ENCODE measurements around the gene BPIFB4. TPM values are rescaled to one million over a fixed set of nuclear protein-coding genes. Genes with fewer than 3 reads are reported as not detected.

BPIFB4 gene
- total RNA-seq, 1 donor from 2014 or later: not detected

DNA sequence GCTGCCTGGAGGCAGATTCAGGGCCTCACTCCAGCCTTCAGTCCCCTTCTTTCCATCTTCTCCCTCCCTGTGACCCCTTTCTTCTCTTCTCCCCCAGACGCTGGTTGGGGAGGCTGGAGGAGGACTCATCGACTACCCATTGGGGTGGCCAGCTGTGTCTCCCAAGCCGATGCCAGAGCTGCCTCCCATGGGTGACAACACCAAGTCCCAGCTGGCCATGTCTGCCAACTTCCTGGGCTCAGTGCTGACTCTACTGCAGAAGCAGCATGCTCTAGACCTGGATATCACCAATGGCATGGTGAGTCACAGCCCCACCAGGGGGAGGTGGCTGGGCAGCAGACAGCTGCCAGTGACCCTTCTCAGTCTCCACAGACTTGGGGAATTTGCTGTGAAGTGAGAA is 12.9 kb downstream of the BPIFB4 start:
- H3K36me3 Mint-ChIP-seq (ENCODE audit: low read depth, unreplicated experiment): no peaks in the 10 kb centered on the region
- H3K4me2 ChIP-seq (ENCODE audit: low read length): no peak overlapping the region
- no peaks in the 10 kb centered on the region for H3K9me3 ChIP-seq (ENCODE audit: insufficient read depth, low read depth, low read length)
- H2AFZ ChIP-seq (ENCODE audit: low read depth, low read length): no peak overlapping the region
- DNase-seq (ENCODE audit: low read depth): no peak
- TF ChIP-seq, protein P1, sequence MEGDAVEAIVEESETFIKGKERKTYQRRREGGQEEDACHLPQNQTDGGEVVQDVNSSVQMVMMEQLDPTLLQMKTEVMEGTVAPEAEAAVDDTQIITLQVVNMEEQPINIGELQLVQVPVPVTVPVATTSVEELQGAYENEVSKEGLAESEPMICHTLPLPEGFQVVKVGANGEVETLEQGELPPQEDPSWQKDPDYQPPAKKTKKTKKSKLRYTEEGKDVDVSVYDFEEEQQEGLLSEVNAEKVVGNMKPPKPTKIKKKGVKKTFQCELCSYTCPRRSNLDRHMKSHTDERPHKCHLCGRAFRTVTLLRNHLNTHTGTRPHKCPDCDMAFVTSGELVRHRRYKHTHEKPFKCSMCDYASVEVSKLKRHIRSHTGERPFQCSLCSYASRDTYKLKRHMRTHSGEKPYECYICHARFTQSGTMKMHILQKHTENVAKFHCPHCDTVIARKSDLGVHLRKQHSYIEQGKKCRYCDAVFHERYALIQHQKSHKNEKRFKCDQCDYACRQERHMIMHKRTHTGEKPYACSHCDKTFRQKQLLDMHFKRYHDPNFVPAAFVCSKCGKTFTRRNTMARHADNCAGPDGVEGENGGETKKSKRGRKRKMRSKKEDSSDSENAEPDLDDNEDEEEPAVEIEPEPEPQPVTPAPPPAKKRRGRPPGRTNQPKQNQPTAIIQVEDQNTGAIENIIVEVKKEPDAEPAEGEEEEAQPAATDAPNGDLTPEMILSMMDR (IDR thresholded peaks at IDR 0.05; ENCODE audit: insufficient read depth, low read depth, low read length): no peak
- TF ChIP-seq EZH2 (IDR thresholded peaks at IDR 0.05; ENCODE audit: insufficient read depth, low read length): no peak
- H3K4me3 Mint-ChIP-seq (ENCODE audit: unreplicated experiment): no peak overlapping the region
- no peaks in the 10 kb centered on the region for H3K79me2 ChIP-seq (ENCODE audit: insufficient read depth, low read length)
- no peak for FAIRE-seq
- H3K36me3 ChIP-seq (ENCODE audit: insufficient read depth, low read length): no peaks in the 10 kb centered on the region
- H3K27ac Mint-ChIP-seq (ENCODE audit: unreplicated experiment): no peak overlapping the region
- peaks cover 2% of the 10 kb centered on the region for H3K27me3 ChIP-seq (ENCODE audit: insufficient read depth, low read length)
- no peak overlapping the region for H3K4me3 ChIP-seq (ENCODE audit: insufficient read depth, low read depth, low read length)
- peaks cover 2% of the 10 kb centered on the region for H3K9me3 Mint-ChIP-seq (ENCODE audit: unreplicated experiment)
- no peak overlapping the region for H3K27ac ChIP-seq (ENCODE audit: low read depth, low read length)
- H4K20me1 ChIP-seq (ENCODE audit: insufficient read depth, low read length): no peaks in the 10 kb centered on the region
- no peaks in the 10 kb centered on the region for H3K4me1 ChIP-seq (ENCODE audit: insufficient read depth, low read length)
- H3K9ac ChIP-seq (ENCODE audit: low read length): no peak overlapping the region
- peaks cover 42% of the 10 kb centered on the region for H3K27me3 Mint-ChIP-seq (ENCODE audit: low read depth, unreplicated experiment)
- H3K4me1 Mint-ChIP-seq (ENCODE audit: low read depth, unreplicated experiment): no peaks in the 10 kb centered on the region

GRCh38 chr20:33093074-33093473 is 13.6 kb downstream of the BPIFB4 start:
- H3K4me3 Mint-ChIP-seq (ENCODE audit: unreplicated experiment): no peak overlapping the region
- Histone ChIP-seq H3K4me2 (ENCODE audit: low read length) (no peak overlapping the region), H3K79me2 (ENCODE audit: insufficient read depth, low read length) (no peaks in the 10 kb centered on the region), H4K20me1 (ENCODE audit: insufficient read depth, low read length) (no peaks in the 10 kb centered on the region), H2AFZ (ENCODE audit: low read depth, low read length) (no peak overlapping the region), H3K27ac (ENCODE audit: low read depth, low read length) (no peak overlapping the region), H3K4me3 (ENCODE audit: insufficient read depth, low read depth, low read length) (no peak overlapping the region), H3K27me3 (ENCODE audit: insufficient read depth, low read length) (no peaks in the 10 kb centered on the region), H3K4me1 (ENCODE audit: insufficient read depth, low read length) (no peaks in the 10 kb centered on the region), H3K9me3 (ENCODE audit: insufficient read depth, low read depth, low read length) (no peaks in the 10 kb centered on the region), H3K9ac (ENCODE audit: low read length) (no peak overlapping the region), H3K36me3 (ENCODE audit: insufficient read depth, low read length) (no peaks in the 10 kb centered on the region)
- DNase-seq (ENCODE audit: low read depth) (no peak), FAIRE-seq (no peak)
- TF ChIP-seq EZH2 (IDR thresholded peaks at IDR 0.05; ENCODE audit: insufficient read depth, low read length): no peak
- TF ChIP-seq, protein P1 (IDR thresholded peaks at IDR 0.05; ENCODE audit: insufficient read depth, low read depth, low read length): no peak
- no peak overlapping the region for H3K27ac Mint-ChIP-seq (ENCODE audit: unreplicated experiment)
- no peaks in the 10 kb centered on the region for H3K36me3 Mint-ChIP-seq (ENCODE audit: low read depth, unreplicated experiment)
- H3K9me3 Mint-ChIP-seq (ENCODE audit: unreplicated experiment): peaks cover 2% of the 10 kb centered on the region
- peaks cover 36% of the 10 kb centered on the region for H3K27me3 Mint-ChIP-seq (ENCODE audit: low read depth, unreplicated experiment)
- no peaks in the 10 kb centered on the region for H3K4me1 Mint-ChIP-seq (ENCODE audit: low read depth, unreplicated experiment)

DNA sequence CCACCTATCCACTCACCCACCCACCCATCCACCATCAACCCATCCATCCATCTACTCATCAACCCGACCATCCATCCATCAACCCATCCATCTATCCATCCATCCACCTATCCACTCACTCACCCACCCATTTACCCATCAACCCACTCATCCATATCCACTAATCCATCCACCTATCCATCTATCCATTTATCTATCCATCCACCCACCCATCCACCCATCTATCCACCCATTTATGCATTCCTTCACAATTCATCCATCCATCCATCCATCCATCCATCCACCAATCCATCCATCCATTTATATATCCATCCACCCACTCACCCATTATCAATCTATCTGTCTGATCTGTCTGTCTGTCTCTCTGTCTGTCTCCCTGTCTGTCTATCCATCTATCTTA is 14.1 kb downstream of the BPIFB4 start:
- H3K27ac ChIP-seq (ENCODE audit: low read depth, low read length): no peak overlapping the region
- H3K79me2 ChIP-seq (ENCODE audit: insufficient read depth, low read length): no peaks in the 10 kb centered on the region
- no peaks in the 10 kb centered on the region for H3K27me3 ChIP-seq (ENCODE audit: insufficient read depth, low read length)
- H3K9me3 Mint-ChIP-seq (ENCODE audit: unreplicated experiment): peaks cover 2% of the 10 kb centered on the region
- H3K36me3 Mint-ChIP-seq (ENCODE audit: low read depth, unreplicated experiment): no peaks in the 10 kb centered on the region
- H3K9ac ChIP-seq (ENCODE audit: low read length): no peak overlapping the region
- H3K4me2 ChIP-seq (ENCODE audit: low read length): no peak overlapping the region
- H2AFZ ChIP-seq (ENCODE audit: low read depth, low read length): no peak overlapping the region
- DNase-seq (ENCODE audit: low read depth): no peak
- peaks cover 32% of the 10 kb centered on the region for H3K27me3 Mint-ChIP-seq (ENCODE audit: low read depth, unreplicated experiment)
- no peak overlapping the region for H3K4me3 Mint-ChIP-seq (ENCODE audit: unreplicated experiment)
- H3K36me3 ChIP-seq (ENCODE audit: insufficient read depth, low read length): no peaks in the 10 kb centered on the region
- no peak overlapping the region for H3K27ac Mint-ChIP-seq (ENCODE audit: unreplicated experiment)
- no peaks in the 10 kb centered on the region for H3K9me3 ChIP-seq (ENCODE audit: insufficient read depth, low read depth, low read length)
- no peaks in the 10 kb centered on the region for H4K20me1 ChIP-seq (ENCODE audit: insufficient read depth, low read length)
- no peaks in the 10 kb centered on the region for H3K4me1 Mint-ChIP-seq (ENCODE audit: low read depth, unreplicated experiment)
- H3K4me1 ChIP-seq (ENCODE audit: insufficient read depth, low read length): no peaks in the 10 kb centered on the region
- FAIRE-seq: no peak
- TF ChIP-seq EZH2 (IDR thresholded peaks at IDR 0.05; ENCODE audit: insufficient read depth, low read length): no peak
- TF ChIP-seq, protein P1 (IDR thresholded peaks at IDR 0.05; ENCODE audit: insufficient read depth, low read depth, low read length): no peak
- H3K4me3 ChIP-seq (ENCODE audit: insufficient read depth, low read depth, low read length): no peak overlapping the region
